CD14-positive monocyte (primary cell): ENCODE data around the gene MTARC1. TPM values are rescaled to one million over a fixed set of nuclear protein-coding genes. Genes with fewer than 3 reads are reported as not detected.
A peak's percentile ranks its signal among the peaks of the same experiment; 100 is the strongest.

Experiments used
- DNase-seq, 3 donors: peaks; one replicate each; pipeline ENCODE4 v3.0.0-alpha.2; 2011 to 2022
- H2AFZ ChIP-seq: 2 replicates; pipeline ENCODE4 v1.6.0; 2012; ENCODE audit warnings: mild to moderate bottlenecking, low read depth, low read length, inconsistent platforms; ENCODE audit not compliant: insufficient read depth, poor library complexity, severe bottlenecking
- H3K27ac ChIP-seq, 2 donors: 1 replicate in 1 of 2; 2 replicates in 1 of 2; pipeline ENCODE4 v1.5.1; 2012 to 2013; ENCODE audit warnings: low read length in 2 of 2, control low read depth in 1 of 2, inconsistent platforms in 1 of 2, low read depth in 1 of 2, mild to moderate bottlenecking in 1 of 2
- H3K27me3 ChIP-seq, 2 donors: one replicate each; pipeline versions ENCODE4 v1.6.0 to v1.6.1; 2011 to 2013; ENCODE audit warnings: low read length in 2 of 2; ENCODE audit not compliant: control insufficient read depth in 2 of 2, insufficient read depth in 2 of 2
- H3K36me3 ChIP-seq, 2 donors: replicated peaks in 1 of 2; 1 replicate in 1 of 2; 2 replicates in 1 of 2; pipeline versions ENCODE4 v1.5.1 to v1.6.1; 2012 to 2013; ENCODE audit warnings: low read length in 2 of 2, control low read depth in 1 of 2, inconsistent platforms in 1 of 2, mild to moderate bottlenecking in 1 of 2; ENCODE audit not compliant: insufficient read depth in 2 of 2, control insufficient read depth in 1 of 2
- H3K4me1 ChIP-seq, 2 donors: 1 replicate in 1 of 2; 2 replicates in 1 of 2; pipeline versions ENCODE4 v1.5.1 to v1.6.1; 2012 to 2013; ENCODE audit warnings: low read length in 2 of 2, control low read depth in 1 of 2, inconsistent platforms in 1 of 2, mild to moderate bottlenecking in 1 of 2, moderate library complexity in 1 of 2; ENCODE audit not compliant: insufficient read depth in 2 of 2, control insufficient read depth in 1 of 2
- H3K4me2 ChIP-seq: replicated peaks from 2 replicates; pipeline ENCODE3; 2012; ENCODE audit warnings: low read length, moderate library complexity, mild to moderate bottlenecking; ENCODE audit not compliant: poor library complexity, severe bottlenecking; ENCODE audit errors: extremely low read depth
- H3K4me3 ChIP-seq, 3 experiments: fragments of 200-600 bp in 1 of 3; sonication (generic) in 1 of 3; replicated peaks in 1 of 3; 1 replicate in 2 of 3; 2 replicates in 1 of 3; pipeline ENCODE4 v1.5.1; 2011 to 2013; ENCODE audit warnings: low read length in 3 of 3, mild to moderate bottlenecking in 3 of 3, control low read depth in 2 of 3, low read depth in 2 of 3, inconsistent platforms in 1 of 3, moderate library complexity in 1 of 3
- H3K79me2 ChIP-seq: 2 replicates; pipeline ENCODE4 v1.6.0; 2012; ENCODE audit warnings: mild to moderate bottlenecking, control low read depth, inconsistent platforms, low read length, moderate library complexity; ENCODE audit not compliant: insufficient read depth
- H3K9ac ChIP-seq: 2 replicates; pipeline ENCODE4 v1.6.0; 2017; ENCODE audit warnings: low read length, mild to moderate bottlenecking; ENCODE audit not compliant: insufficient read depth, poor library complexity, severe bottlenecking
- H3K9me3 ChIP-seq, 2 donors: replicated peaks in 1 of 2; 1 replicate in 1 of 2; 2 replicates in 1 of 2; pipeline versions ENCODE4 v1.5.1 to v1.6.1; 2012 to 2013; ENCODE audit warnings: low read length in 2 of 2, control low read depth in 1 of 2; ENCODE audit not compliant: control insufficient read depth in 1 of 2, insufficient read depth in 1 of 2
- H4K20me1 ChIP-seq: 2 replicates; pipeline ENCODE4 v1.6.0; 2012; ENCODE audit warnings: mild to moderate bottlenecking, low read length, control low read depth, moderate library complexity; ENCODE audit not compliant: insufficient read depth
- H3K27ac Mint-ChIP-seq, 7 donors: one replicate each; pipeline ENCODE4 v1.8.0; 2020; ENCODE audit warnings: mild to moderate bottlenecking in 7 of 7, mixed read lengths in 7 of 7, moderate library complexity in 6 of 7, inconsistent platforms in 2 of 7
- H3K27me3 Mint-ChIP-seq, 3 donors: one replicate each; pipeline ENCODE4 v1.8.0; 2021 to 2022; ENCODE audit warnings: low read depth in 3 of 3, mild to moderate bottlenecking in 3 of 3, mixed read lengths in 3 of 3, moderate library complexity in 3 of 3, inconsistent platforms in 1 of 3
- H3K36me3 Mint-ChIP-seq, 2 donors: one replicate each; pipeline ENCODE4 v1.8.0; 2020; ENCODE audit warnings: mixed read lengths in 2 of 2, inconsistent platforms in 1 of 2, mild to moderate bottlenecking in 1 of 2
- H3K4me1 Mint-ChIP-seq: one replicate; pipeline ENCODE4 v1.8.0; 2020; ENCODE audit warnings: mild to moderate bottlenecking, mixed read lengths
- H3K4me3 Mint-ChIP-seq, 2 donors: one replicate each; pipeline ENCODE4 v1.8.0; 2020; ENCODE audit warnings: mild to moderate bottlenecking in 2 of 2, mixed read lengths in 2 of 2, moderate library complexity in 1 of 2
- H3K9me3 Mint-ChIP-seq, 7 donors: one replicate each; pipeline ENCODE4 v1.8.0; 2020 to 2022; ENCODE audit warnings: mixed read lengths in 7 of 7, mild to moderate bottlenecking in 6 of 7, moderate library complexity in 6 of 7, inconsistent platforms in 2 of 7
- WGBS: methylation state at CpG from one replicate; pipeline ENCODE4 v1.1.5; 2013; ENCODE audit warnings: missing lambda C conversion rate; ENCODE audit not compliant: insufficient coverage; 5-methylcytosine and 5-hydroxymethylcytosine counted together
- intact Hi-C, 2 donors: fragments of 100-400 bp; cut with micrococcal nuclease; formaldehyde crosslinking; loops; one replicate each; pipeline versions ENCODE4 v1.15.0 to v1.15.1; 2023
- polyA plus RNA-seq, 3 donors: library from polyadenylated mRNA; depleted of rRNA in 1 of 3; unstranded in 2 of 3; stranded (reverse) in 1 of 3; fragments of 300-500 nt in 2 of 3; fragments of >200 nt in 1 of 3; fragmentation: Illumina TruSeq in 2 of 3; gene quantifications; 1 replicate in 2 of 3; 2 replicates in 1 of 3; pipeline ENCODE4 v1.2.3, GENCODE V29; 2012 to 2021
- TF ChIP-seq, protein P1 (sequence below): fragments of 200-600 bp; IDR thresholded peaks from one replicate; pipeline ENCODE4 v1.8.0; 2022; ENCODE audit warnings: antibody characterized with exemption, mild to moderate bottlenecking

The MTARC1 gene
- polyA plus RNA-seq, 3 donors = 25.2 to 80.6 (median 70.9) TPM

GRCh38 chr1:220797553-220797952 is 10.8 kb downstream of the MTARC1 start:
- intact Hi-C loops = no loop called here
- Histone ChIP-seq H3K36me3 (peaks cover 79 to 90% of the 10 kb centered on the region in 2 donors), H4K20me1 (peaks cover 13% of the 10 kb centered on the region), H3K4me3 (no peak overlapping the region), H3K79me2 (peaks cover 22% of the 10 kb centered on the region), H3K9me3 (no peaks in the 10 kb centered on the region), H3K27me3 (no peaks in the 10 kb centered on the region), H3K9ac (no peak overlapping the region), H3K4me2 (no peak overlapping the region), H2AFZ (no peak overlapping the region), H3K27ac (peak overlapping the region in 1 of 2 donors; percentile 18), H3K4me1 (no peaks in the 10 kb centered on the region)
- DNase-seq = no peak
- TF ChIP-seq, protein P1, sequence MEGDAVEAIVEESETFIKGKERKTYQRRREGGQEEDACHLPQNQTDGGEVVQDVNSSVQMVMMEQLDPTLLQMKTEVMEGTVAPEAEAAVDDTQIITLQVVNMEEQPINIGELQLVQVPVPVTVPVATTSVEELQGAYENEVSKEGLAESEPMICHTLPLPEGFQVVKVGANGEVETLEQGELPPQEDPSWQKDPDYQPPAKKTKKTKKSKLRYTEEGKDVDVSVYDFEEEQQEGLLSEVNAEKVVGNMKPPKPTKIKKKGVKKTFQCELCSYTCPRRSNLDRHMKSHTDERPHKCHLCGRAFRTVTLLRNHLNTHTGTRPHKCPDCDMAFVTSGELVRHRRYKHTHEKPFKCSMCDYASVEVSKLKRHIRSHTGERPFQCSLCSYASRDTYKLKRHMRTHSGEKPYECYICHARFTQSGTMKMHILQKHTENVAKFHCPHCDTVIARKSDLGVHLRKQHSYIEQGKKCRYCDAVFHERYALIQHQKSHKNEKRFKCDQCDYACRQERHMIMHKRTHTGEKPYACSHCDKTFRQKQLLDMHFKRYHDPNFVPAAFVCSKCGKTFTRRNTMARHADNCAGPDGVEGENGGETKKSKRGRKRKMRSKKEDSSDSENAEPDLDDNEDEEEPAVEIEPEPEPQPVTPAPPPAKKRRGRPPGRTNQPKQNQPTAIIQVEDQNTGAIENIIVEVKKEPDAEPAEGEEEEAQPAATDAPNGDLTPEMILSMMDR = no peak
- no peak overlapping the region for H3K27ac Mint-ChIP-seq
- no peaks in the 10 kb centered on the region for H3K27me3 Mint-ChIP-seq
- no peak overlapping the region for H3K4me3 Mint-ChIP-seq
- H3K9me3 Mint-ChIP-seq = no peaks in the 10 kb centered on the region
- H3K36me3 Mint-ChIP-seq = peaks cover 64 to 84% of the 10 kb centered on the region in 2 donors
- H3K4me1 Mint-ChIP-seq = peaks cover 7% of the 10 kb centered on the region
- WGBS = 100% methylated on average over 3 of the region's 3 CpGs

- Histone ChIP-seq H4K20me1 (peaks cover 13% of the 10 kb centered on the region), H3K79me2 (peaks cover 14% of the 10 kb centered on the region), H3K9ac (no peak overlapping the region), H3K27ac (no peak overlapping the region), H2AFZ (no peak overlapping the region), H3K4me1 (no peaks in the 10 kb centered on the region), H3K9me3 (no peaks in the 10 kb centered on the region), H3K4me2 (no peak overlapping the region), H3K36me3 (peaks cover 77 to 92% of the 10 kb centered on the region in 2 donors), H3K27me3 (no peaks in the 10 kb centered on the region), H3K4me3 (no peak overlapping the region)
- peaks cover 0 to 2% (median 0%) of the 10 kb centered on the region in 7 donors for H3K9me3 Mint-ChIP-seq
- no peak for DNase-seq
- H3K27me3 Mint-ChIP-seq = no peaks in the 10 kb centered on the region
- H3K4me3 Mint-ChIP-seq = no peak overlapping the region
- peaks cover 70 to 87% of the 10 kb centered on the region in 2 donors for H3K36me3 Mint-ChIP-seq
- 100% methylated on average over 2 of the region's 2 CpGs for WGBS
- H3K4me1 Mint-ChIP-seq = peaks cover 7% of the 10 kb centered on the region
- TF ChIP-seq, protein P1 = no peak
- no peak overlapping the region for H3K27ac Mint-ChIP-seq
- intact Hi-C loops = no loop called here
Observed at GRCh38 chr1:220798338-220798737, 11.6 kb downstream of the MTARC1 start.
